Measurements from ENCODE around the gene HOXA2. TPM values are rescaled to one million over a fixed set of nuclear protein-coding genes. Genes with fewer than 3 reads are reported as not detected.
A peak's percentile ranks its signal among the peaks of the same experiment; 100 is the strongest.

Gene HOXA2
- total RNA-seq (2012; rRNA removed): 0.25 and 0.87 TPM in 2 replicates

- Histone ChIP-seq H3K9ac (ENCODE audit: low read depth, low read length) (no peak within 1 kb of the TSS), H3K4me2 (ENCODE audit: low read length) (no peak within 1 kb of the TSS), H3K4me1 (ENCODE audit: control insufficient read depth, insufficient read depth, low read length) (peaks cover 21% of the 10 kb centered on the region), H3K4me3 (ENCODE audit: low read length) (no peak within 1 kb of the TSS), H3K27me3 (ENCODE audit: control insufficient read depth, insufficient read depth, low read length) (no peaks in the 10 kb centered on the region), H3K9me3 (replicated peaks; ENCODE audit: low read length) (no peaks in the 10 kb centered on the region), H3K36me3 (ENCODE audit: insufficient read depth, low read length) (peaks cover 32% of the 10 kb centered on the region)
Measured at GRCh38 chr7:27102581-27103442, at the start of gene HOXA2. TSS of gene HOXA2 (minus strand) at chr7:27102683. CDS start at chr7:27102500, 183 bp downstream.

GRCh38 chr7:27151341-27151930, 49.0 kb upstream of the HOXA2 start:
- H3K36me3 ChIP-seq (ENCODE audit: insufficient read depth, low read length): peaks cover 4% of the 10 kb centered on the region
- peak overlapping the region; percentile 83 for H3K4me3 ChIP-seq (ENCODE audit: low read length)
- no peaks in the 10 kb centered on the region for H3K9me3 ChIP-seq (replicated peaks; ENCODE audit: low read length)
- H3K9ac ChIP-seq (ENCODE audit: low read depth, low read length): peak overlapping the region; percentile 89
- H3K27me3 ChIP-seq (ENCODE audit: control insufficient read depth, insufficient read depth, low read length): no peaks in the 10 kb centered on the region
- peak overlapping the region; percentile 98 for H3K4me2 ChIP-seq (ENCODE audit: low read length)
- peaks cover 60% of the 10 kb centered on the region for H3K4me1 ChIP-seq (ENCODE audit: control insufficient read depth, insufficient read depth, low read length)

GRCh38 chr7:27150568-27151340, 48.3 kb upstream of the HOXA2 start:
- peak overlapping the region; percentile 83 for H3K4me3 ChIP-seq (ENCODE audit: low read length)
- H3K9me3 ChIP-seq (replicated peaks; ENCODE audit: low read length): no peaks in the 10 kb centered on the region
- H3K9ac ChIP-seq (ENCODE audit: low read depth, low read length): peak overlapping the region; percentile 89
- H3K4me2 ChIP-seq (ENCODE audit: low read length): peak overlapping the region; percentile 98
- H3K4me1 ChIP-seq (ENCODE audit: control insufficient read depth, insufficient read depth, low read length): peaks cover 60% of the 10 kb centered on the region
- H3K27me3 ChIP-seq (ENCODE audit: control insufficient read depth, insufficient read depth, low read length): no peaks in the 10 kb centered on the region
- H3K36me3 ChIP-seq (ENCODE audit: insufficient read depth, low read length): peaks cover 11% of the 10 kb centered on the region

GRCh38 chr7:27149842-27150567, 47.5 kb upstream of the HOXA2 start:
- Histone ChIP-seq H3K9ac (ENCODE audit: low read depth, low read length) (peak overlapping the region; percentile 89), H3K4me3 (ENCODE audit: low read length) (peak overlapping the region; percentile 83), H3K9me3 (replicated peaks; ENCODE audit: low read length) (no peaks in the 10 kb centered on the region), H3K4me2 (ENCODE audit: low read length) (peak overlapping the region; percentile 98), H3K4me1 (ENCODE audit: control insufficient read depth, insufficient read depth, low read length) (peaks cover 54% of the 10 kb centered on the region), H3K27me3 (ENCODE audit: control insufficient read depth, insufficient read depth, low read length) (no peaks in the 10 kb centered on the region), H3K36me3 (ENCODE audit: insufficient read depth, low read length) (peaks cover 18% of the 10 kb centered on the region)

- Histone ChIP-seq H3K9me3 (replicated peaks; ENCODE audit: low read length) (no peaks in the 10 kb centered on the region), H3K9ac (ENCODE audit: low read depth, low read length) (peak overlapping the region; percentile 89), H3K4me1 (ENCODE audit: control insufficient read depth, insufficient read depth, low read length) (peaks cover 52% of the 10 kb centered on the region)
Measured at GRCh38 chr7:27148756-27149641, 46.5 kb upstream of the HOXA2 start.

GRCh38 chr7:27148031-27148755, 45.7 kb upstream of the HOXA2 start:
- Histone ChIP-seq H3K4me3 (ENCODE audit: low read length) (peak overlapping the region; percentile 72), H3K9ac (ENCODE audit: low read depth, low read length) (peak overlapping the region; percentile 89), H3K27me3 (ENCODE audit: control insufficient read depth, insufficient read depth, low read length) (no peaks in the 10 kb centered on the region), H3K4me1 (ENCODE audit: control insufficient read depth, insufficient read depth, low read length) (peaks cover 45% of the 10 kb centered on the region), H3K4me2 (ENCODE audit: low read length) (peak overlapping the region; percentile 98), H3K36me3 (ENCODE audit: insufficient read depth, low read length) (peaks cover 30% of the 10 kb centered on the region), H3K9me3 (replicated peaks; ENCODE audit: low read length) (no peaks in the 10 kb centered on the region)

More at GRCh38 chr7:27148756-27149641, 46.5 kb upstream of the HOXA2 start:
- Histone ChIP-seq H3K27me3 (ENCODE audit: control insufficient read depth, insufficient read depth, low read length) (no peaks in the 10 kb centered on the region), H3K4me3 (ENCODE audit: low read length) (peak overlapping the region; percentile 72), H3K4me2 (ENCODE audit: low read length) (peak overlapping the region; percentile 98), H3K36me3 (ENCODE audit: insufficient read depth, low read length) (peaks cover 28% of the 10 kb centered on the region)

- no peaks in the 10 kb centered on the region for H3K9me3 ChIP-seq (replicated peaks; ENCODE audit: low read length)
Measured at GRCh38 chr7:27147199-27148030, 44.9 kb upstream of the HOXA2 start, which contains the start of gene HOXA6. TSS of gene HOXA6 (minus strand) at chr7:27147774. CDS start at chr7:27147749, 25 bp downstream.

GRCh38 chr7:27146491-27147198, 44.2 kb upstream of the HOXA2 start:
- Histone ChIP-seq H3K27me3 (ENCODE audit: control insufficient read depth, insufficient read depth, low read length) (no peaks in the 10 kb centered on the region), H3K9ac (ENCODE audit: low read depth, low read length) (no peak overlapping the region), H3K4me1 (ENCODE audit: control insufficient read depth, insufficient read depth, low read length) (peaks cover 33% of the 10 kb centered on the region), H3K9me3 (replicated peaks; ENCODE audit: low read length) (no peaks in the 10 kb centered on the region), H3K4me2 (ENCODE audit: low read length) (peak overlapping the region; percentile 98), H3K4me3 (ENCODE audit: low read length) (no peak overlapping the region), H3K36me3 (ENCODE audit: insufficient read depth, low read length) (peaks cover 36% of the 10 kb centered on the region)

More at GRCh38 chr7:27147199-27148030, 44.9 kb upstream of the HOXA2 start, which contains the start of gene HOXA6:
- H3K4me3 ChIP-seq (ENCODE audit: low read length): peak within 1 kb of the TSS; percentile 72
- no peaks in the 10 kb centered on the region for H3K27me3 ChIP-seq (ENCODE audit: control insufficient read depth, insufficient read depth, low read length)
- H3K9ac ChIP-seq (ENCODE audit: low read depth, low read length): peak within 1 kb of the TSS; percentile 89
- H3K4me2 ChIP-seq (ENCODE audit: low read length): peak within 1 kb of the TSS; percentile 98
- H3K36me3 ChIP-seq (ENCODE audit: insufficient read depth, low read length): peaks cover 33% of the 10 kb centered on the region
- peaks cover 37% of the 10 kb centered on the region for H3K4me1 ChIP-seq (ENCODE audit: control insufficient read depth, insufficient read depth, low read length)
